ENCODE data around the gene DNAJC13. TPM values are rescaled to one million over a fixed set of nuclear protein-coding genes. Genes with fewer than 3 reads are reported as not detected.
A peak's percentile ranks its signal among the peaks of the same experiment; 100 is the strongest.
"Not testable (repeated sequence)": the region's sequence is repeated elsewhere in the genome, so short reads cannot be mapped to it uniquely, and the experiment has no call there.

Gene DNAJC13
- total RNA-seq, 8 experiments from 2014 or later = 18.6 to 51.0 (median 30.2) TPM

- not testable (repeated sequence) for H3K27ac ChIP-seq; ATAC-seq (replicated peaks in 6 of 8); H3K4me3 ChIP-seq; H3K4me1 ChIP-seq (replicated peaks in 1 of 2)
- in situ Hi-C loops (cut with MboI; ENCODE audit: low pct_unique_long_range_greater_than_20kb in 2 of 9, low sequenced_read_pairs in 9 of 9, unreplicated experiment in 9 of 9) = loop anchor here in 1 of 9 experiments (10.0 kb wide), 1 partner anchor 138 kb away; no protein-coding TSS in a partner anchor
- 44 to 100% (median 80%) methylated on average over 1 of the region's 1 CpG; no CpG with 5 or more reads in 7 of the 10 experiments for WGBS, 10 experiments
Observed at GRCh38 chr3:132392675-132393074, 24.6 kb upstream of the DNAJC13 start.

GRCh38 chr3:132394320-132394719 lies 23.0 kb upstream of the DNAJC13 start:
- in situ Hi-C loops (cut with MboI; ENCODE audit: low pct_unique_long_range_greater_than_20kb in 2 of 9, low sequenced_read_pairs in 9 of 9, unreplicated experiment in 9 of 9) = loop anchor here in 1 of 9 experiments (10.0 kb wide), 1 partner anchor 140 kb away; no protein-coding TSS in a partner anchor
- WGBS, 10 experiments = 0 to 100% (median 50%) methylated on average over 1 to 2 of the region's 2 CpGs; no CpG with 5 or more reads in 2 of the 10 experiments
- no peak overlapping the region for H3K4me3 ChIP-seq
- H3K4me1 ChIP-seq (replicated peaks in 1 of 2) = no peaks in the 10 kb centered on the region
- ATAC-seq (replicated peaks in 6 of 8) = peak in 2 of 8 experiments; percentile 61 to 67
- no peak overlapping the region for H3K27ac ChIP-seq

GRCh38 chr3:132395126-132395525 lies 22.2 kb upstream of the DNAJC13 start:
- in situ Hi-C loops (cut with MboI; ENCODE audit: low pct_unique_long_range_greater_than_20kb in 2 of 9, low sequenced_read_pairs in 9 of 9, unreplicated experiment in 9 of 9) = loop anchor here in 2 of 9 experiments (5.0 to 10.0 kb wide), 2 partner anchors 43 to 140 kb away; no protein-coding TSS in a partner anchor
- ATAC-seq (replicated peaks in 6 of 8) = peak in 2 of 8 experiments; percentile 43 to 48
- no peak overlapping the region for H3K27ac ChIP-seq
- no peak overlapping the region for H3K4me3 ChIP-seq
- 11 to 83% (median 70%) methylated on average over 1 of the region's 1 CpG; no CpG with 5 or more reads in 3 of the 10 experiments for WGBS, 10 experiments
- no peaks in the 10 kb centered on the region for H3K4me1 ChIP-seq (replicated peaks in 1 of 2)

GRCh38 chr3:132396255-132396654 lies 21.0 kb upstream of the DNAJC13 start:
- H3K4me3 ChIP-seq = no peak overlapping the region

GRCh38 chr3:132396776-132397175 lies 20.5 kb upstream of the DNAJC13 start:
- H3K4me1 ChIP-seq (replicated peaks in 1 of 2); ATAC-seq (replicated peaks in 6 of 8); H3K4me3 ChIP-seq; H3K27ac ChIP-seq: not testable (repeated sequence)
- 71 to 100% (median 86%) methylated on average over 2 to 7 of the region's 8 CpGs; no CpG with 5 or more reads in 2 of the 10 experiments for WGBS, 10 experiments
- in situ Hi-C loops (cut with MboI; ENCODE audit: low pct_unique_long_range_greater_than_20kb in 2 of 9, low sequenced_read_pairs in 9 of 9, unreplicated experiment in 9 of 9) = loop anchor here in 2 of 9 experiments (5.0 to 10.0 kb wide), 2 partner anchors 44 to 142 kb away; no protein-coding TSS in a partner anchor

More at GRCh38 chr3:132396255-132396654, 21.0 kb upstream of the DNAJC13 start:
- 81 to 100% (median 91%) methylated on average over 1 to 11 of the region's 24 CpGs; no CpG with 5 or more reads in 3 of the 10 experiments for WGBS, 10 experiments
- Histone ChIP-seq H3K4me1 (replicated peaks in 1 of 2) (no peaks in the 10 kb centered on the region), H3K27ac (no peak overlapping the region)
- in situ Hi-C loops (cut with MboI; ENCODE audit: low pct_unique_long_range_greater_than_20kb in 2 of 9, low sequenced_read_pairs in 9 of 9, unreplicated experiment in 9 of 9) = loop anchor here in 2 of 9 experiments (5.0 to 10.0 kb wide), 2 partner anchors 44 to 141 kb away; no protein-coding TSS in a partner anchor
- no peak for ATAC-seq (replicated peaks in 6 of 8)

GRCh38 chr3:132399054-132399929 lies 18.0 kb upstream of the DNAJC13 start:
- ATAC-seq (replicated peaks in 6 of 8) = peak; percentile 61 to 83 (median 71)
- no peak overlapping the region for H3K4me3 ChIP-seq
- WGBS, 10 experiments = 20 to 100% (median 44%) methylated on average over 1 to 5 of the region's 5 CpGs; no CpG with 5 or more reads in 1 of the 10 experiments
- in situ Hi-C loops (cut with MboI; ENCODE audit: low pct_unique_long_range_greater_than_20kb in 2 of 9, low sequenced_read_pairs in 9 of 9, unreplicated experiment in 9 of 9) = loop anchor here in 2 of 9 experiments (5.0 to 10.0 kb wide), 2 partner anchors 47 to 144 kb away; no protein-coding TSS in a partner anchor
- no peaks in the 10 kb centered on the region for H3K4me1 ChIP-seq (replicated peaks in 1 of 2)
- H3K27ac ChIP-seq = no peak overlapping the region

GRCh38 chr3:132401255-132401654 lies 16.0 kb upstream of the DNAJC13 start:
- ATAC-seq (replicated peaks in 6 of 8) = no peak
- 72 to 100% (median 91%) methylated on average over 1 to 8 of the region's 13 CpGs; no CpG with 5 or more reads in 4 of the 10 experiments for WGBS, 10 experiments
- Histone ChIP-seq H3K4me3 (no peak overlapping the region), H3K4me1 (replicated peaks in 1 of 2) (no peaks in the 10 kb centered on the region), H3K27ac (no peak overlapping the region)
- in situ Hi-C loops (cut with MboI; ENCODE audit: low pct_unique_long_range_greater_than_20kb in 2 of 9, low sequenced_read_pairs in 9 of 9, unreplicated experiment in 9 of 9) = loop anchor here in 1 of 9 experiments (10.0 kb wide), 1 partner anchor 146 kb away; no protein-coding TSS in a partner anchor

- in situ Hi-C loops (cut with MboI; ENCODE audit: low pct_unique_long_range_greater_than_20kb in 2 of 9, low sequenced_read_pairs in 9 of 9, unreplicated experiment in 9 of 9) = loop anchor here in 1 of 9 experiments (10.0 kb wide), 1 partner anchor 149 kb away; no protein-coding TSS in a partner anchor
- Histone ChIP-seq H3K4me3 (no peak overlapping the region), H3K4me1 (replicated peaks in 1 of 2) (no peaks in the 10 kb centered on the region), H3K27ac (no peak overlapping the region)
- 70 to 100% (median 100%) methylated on average over 1 to 3 of the region's 3 CpGs; no CpG with 5 or more reads in 2 of the 10 experiments for WGBS, 10 experiments
- peak in 1 of 8 experiments; percentile 18 for ATAC-seq (replicated peaks in 6 of 8)
Observed at GRCh38 chr3:132404276-132404675, 13.0 kb upstream of the DNAJC13 start.

- Histone ChIP-seq H3K4me3 (no peak overlapping the region), H3K4me1 (replicated peaks in 1 of 2) (no peaks in the 10 kb centered on the region), H3K27ac (no peak overlapping the region)
- ATAC-seq (replicated peaks in 6 of 8) = peak in 1 of 8 experiments; percentile 52
- in situ Hi-C loops (cut with MboI; ENCODE audit: low pct_unique_long_range_greater_than_20kb in 2 of 9, low sequenced_read_pairs in 9 of 9, unreplicated experiment in 9 of 9) = loop anchor here in 1 of 9 experiments (10.0 kb wide), 1 partner anchor 150 kb away; no protein-coding TSS in a partner anchor
- 50 to 100% (median 67%) methylated on average over 1 of the region's 1 CpG; no CpG with 5 or more reads in 5 of the 10 experiments for WGBS, 10 experiments
Observed at GRCh38 chr3:132405188-132405587, 12.1 kb upstream of the DNAJC13 start.

- WGBS, 10 experiments = 49 to 100% (median 85%) methylated on average over 1 to 4 of the region's 4 CpGs; no CpG with 5 or more reads in 1 of the 10 experiments
- Histone ChIP-seq H3K4me1 (replicated peaks in 1 of 2) (no peaks in the 10 kb centered on the region), H3K4me3 (no peak overlapping the region), H3K27ac (no peak overlapping the region)
- in situ Hi-C loops (cut with MboI; ENCODE audit: low pct_unique_long_range_greater_than_20kb in 2 of 9, low sequenced_read_pairs in 9 of 9, unreplicated experiment in 9 of 9) = loop anchor here in 1 of 9 experiments (10.0 kb wide), 1 partner anchor 151 kb away; no protein-coding TSS in a partner anchor
- no peak for ATAC-seq (replicated peaks in 6 of 8)
Observed at GRCh38 chr3:132405609-132406299, 11.5 kb upstream of the DNAJC13 start.

GRCh38 chr3:132406587-132406986 lies 10.7 kb upstream of the DNAJC13 start:
- no peak overlapping the region for H3K4me3 ChIP-seq
- no peaks in the 10 kb centered on the region for H3K4me1 ChIP-seq (replicated peaks in 1 of 2)
- ATAC-seq (replicated peaks in 6 of 8) = no peak
- 88 to 100% (median 92%) methylated on average over 2 of the region's 2 CpGs; no CpG with 5 or more reads in 1 of the 10 experiments for WGBS, 10 experiments
- in situ Hi-C loops (cut with MboI; ENCODE audit: low pct_unique_long_range_greater_than_20kb in 2 of 9, low sequenced_read_pairs in 9 of 9, unreplicated experiment in 9 of 9) = loop anchor here in 1 of 9 experiments (10.0 kb wide), 1 partner anchor 152 kb away; no protein-coding TSS in a partner anchor
- H3K27ac ChIP-seq = no peak overlapping the region

- in situ Hi-C loops (cut with MboI; ENCODE audit: low pct_unique_long_range_greater_than_20kb in 2 of 9, low sequenced_read_pairs in 9 of 9, unreplicated experiment in 9 of 9) = loop anchor here in 1 of 9 experiments (10.0 kb wide), 1 partner anchor 152 kb away; no protein-coding TSS in a partner anchor
- WGBS, 10 experiments = 62 to 100% (median 95%) methylated on average over 2 of the region's 2 CpGs; no CpG with 5 or more reads in 3 of the 10 experiments
- no peak overlapping the region for H3K27ac ChIP-seq
- no peak for ATAC-seq (replicated peaks in 6 of 8)
- H3K4me3 ChIP-seq = no peak overlapping the region
- H3K4me1 ChIP-seq (replicated peaks in 1 of 2) = no peaks in the 10 kb centered on the region
Observed at GRCh38 chr3:132407025-132407424, 10.3 kb upstream of the DNAJC13 start.

All from motor neuron (in vitro differentiated cells).